Peyer's patch (tissue), 4 donors: ENCODE data around the gene DRICH1.

ENCODE experiments used
- CTCF ChIP-seq, 6 experiments: fragments of 450-650 bp in 4 of 6; fragments of 200-600 bp in 2 of 6; sonication (generic) in 1 of 6; IDR thresholded peaks; one replicate each; pipeline ENCODE4 v1.5.1; 2017 to 2019; ENCODE audit warnings: antibody characterized with exemption in 6 of 6, mild to moderate bottlenecking in 3 of 6, moderate library complexity in 1 of 6
- POLR2A ChIP-seq, 2 donors: fragments of 450-650 bp; IDR thresholded peaks; one replicate each; pipeline ENCODE4 v1.5.1; 2017; ENCODE audit warnings: antibody characterized with exemption in 2 of 2, mild to moderate bottlenecking in 2 of 2, moderate library complexity in 2 of 2

GRCh38 chr22:23569291-23569690 is 62.8 kb downstream of the DRICH1 start:
- no peak for TF ChIP-seq CTCF (IDR thresholded peaks at IDR 0.05)
- TF ChIP-seq POLR2A (IDR thresholded peaks at IDR 0.05), result no peak
